ENCODE data around the gene ST8SIA2.
"Not testable (repeated sequence)": the region's sequence is repeated elsewhere in the genome, so short reads cannot be mapped to it uniquely, and the experiment has no call there.

ST8SIA2 gene

DNA sequence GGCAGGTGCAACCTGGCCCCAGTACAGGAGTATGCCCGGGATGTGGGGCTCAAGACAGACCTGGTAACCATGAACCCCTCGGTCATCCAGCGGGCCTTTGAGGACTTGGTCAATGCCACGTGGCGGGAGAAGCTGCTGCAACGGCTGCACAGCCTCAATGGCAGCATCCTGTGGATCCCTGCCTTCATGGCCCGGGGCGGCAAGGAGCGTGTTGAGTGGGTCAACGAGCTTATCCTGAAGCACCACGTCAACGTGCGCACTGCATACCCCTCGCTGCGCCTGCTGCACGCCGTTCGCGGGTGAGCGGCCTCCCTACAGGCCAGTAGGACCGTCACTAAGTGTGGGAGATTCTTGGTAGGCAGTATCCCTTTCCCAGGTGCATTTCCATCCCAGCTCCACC lies 51.0 kb downstream of the ST8SIA2 start:
- DNase-seq: no peak

DNA sequence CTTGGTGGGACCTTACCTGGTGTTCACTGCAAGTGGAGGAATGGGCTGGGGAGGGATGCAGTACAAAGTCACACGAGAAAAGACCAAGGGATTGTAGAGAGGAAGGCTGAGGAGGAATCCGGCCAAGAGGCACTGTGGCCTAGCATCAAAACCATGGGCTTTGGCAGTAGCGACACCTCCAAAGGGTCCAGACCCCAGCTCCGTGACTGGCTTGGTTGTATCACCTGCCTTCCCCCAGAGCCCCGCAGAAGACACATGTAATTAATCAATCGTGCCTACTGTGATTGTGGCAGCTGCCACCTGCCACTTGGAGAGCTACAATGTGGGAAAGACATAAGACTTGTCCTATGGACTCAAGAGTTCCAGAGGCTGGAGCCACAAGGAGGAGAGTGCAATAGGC lies 54.7 kb downstream of the ST8SIA2 start:
- DNase-seq: no peak

DNA sequence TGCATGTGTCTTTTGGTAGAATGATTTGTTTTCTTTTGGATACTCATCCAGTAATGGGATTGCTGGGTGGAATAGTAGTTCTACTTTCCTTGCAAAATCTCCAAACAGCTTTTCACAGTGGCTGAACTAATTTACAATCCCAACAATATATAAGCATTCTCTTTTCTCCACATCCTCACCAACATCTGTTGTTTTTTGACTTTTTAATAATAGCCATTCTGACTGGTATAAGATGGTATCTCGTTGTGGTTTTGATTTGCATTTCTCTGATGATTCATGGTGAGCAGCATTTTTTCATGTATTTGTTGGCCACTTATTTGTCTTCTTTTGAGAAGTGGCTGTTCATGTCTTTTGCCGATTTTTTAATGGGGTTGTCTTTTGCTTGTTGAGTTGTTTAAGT lies 55.8 kb downstream of the ST8SIA2 start:
- no peak for DNase-seq

- no peak for DNase-seq
These were observed 57.6 kb downstream of the ST8SIA2 start for GRCh38 chr15:92451225-92451825.

GRCh38 chr15:92452143-92452542 lies 58.5 kb downstream of the ST8SIA2 start:
- DNase-seq: no peak

GRCh38 chr15:92453607-92454006 lies 59.9 kb downstream of the ST8SIA2 start:
- no peak for DNase-seq

DNA sequence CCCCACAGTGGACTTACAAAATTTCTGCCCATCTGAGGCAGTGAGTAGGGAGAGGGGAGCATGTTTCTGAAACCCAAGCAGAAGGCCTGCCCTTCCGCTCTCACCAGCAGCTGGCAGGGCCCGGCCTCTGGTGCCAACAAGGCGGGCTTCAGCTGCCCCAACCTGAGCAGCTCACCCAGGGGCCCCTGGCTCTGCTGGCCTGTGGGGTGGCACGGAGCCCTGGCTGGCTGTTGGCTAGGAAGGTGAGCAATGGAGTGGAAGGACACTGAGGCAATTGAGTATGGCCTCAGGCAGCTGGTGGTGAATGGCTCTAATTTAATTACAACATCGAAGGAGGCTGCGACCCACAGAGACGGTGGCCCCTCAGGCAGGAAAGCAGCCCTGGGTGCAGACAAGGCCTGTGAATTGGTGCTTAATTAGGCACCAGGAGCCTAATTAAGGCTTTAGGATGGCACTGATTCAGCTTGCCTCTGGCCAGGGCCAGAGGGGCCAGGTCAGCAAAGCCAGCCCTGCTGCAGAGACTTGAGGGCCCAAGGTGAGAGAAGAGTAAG lies 60.9 kb downstream of the ST8SIA2 start:
- DNase-seq: no peak

- DNase-seq: no peak
These were observed 61.6 kb downstream of the ST8SIA2 start for GRCh38 chr15:92455271-92455670.

- no peak for DNase-seq
These were observed 63.9 kb downstream of the ST8SIA2 start for GRCh38 chr15:92457471-92458041.

DNA sequence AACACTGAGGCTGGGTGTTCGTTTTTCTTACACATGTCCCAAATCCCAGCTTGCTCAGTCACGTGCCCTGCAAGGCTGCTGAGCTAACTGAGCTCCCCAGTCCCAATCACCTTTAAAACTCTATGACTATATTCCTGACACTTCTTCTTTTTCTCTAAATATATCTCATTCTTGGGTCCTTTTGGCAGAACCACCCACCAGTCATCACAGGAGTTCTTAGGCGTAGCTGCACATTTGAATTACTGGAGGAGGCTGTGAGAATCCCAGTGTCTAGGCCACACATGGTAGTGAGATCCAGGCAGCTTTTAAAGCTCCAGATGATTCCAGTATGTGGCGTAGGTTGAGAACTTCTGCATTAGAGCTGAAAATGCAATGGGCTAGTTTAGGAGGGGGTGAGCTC lies 66.3 kb downstream of the ST8SIA2 start:
- DNase-seq: no peak

GRCh38 chr15:92462424-92463125 lies 68.9 kb downstream of the ST8SIA2 start:
- no peak for DNase-seq

DNA sequence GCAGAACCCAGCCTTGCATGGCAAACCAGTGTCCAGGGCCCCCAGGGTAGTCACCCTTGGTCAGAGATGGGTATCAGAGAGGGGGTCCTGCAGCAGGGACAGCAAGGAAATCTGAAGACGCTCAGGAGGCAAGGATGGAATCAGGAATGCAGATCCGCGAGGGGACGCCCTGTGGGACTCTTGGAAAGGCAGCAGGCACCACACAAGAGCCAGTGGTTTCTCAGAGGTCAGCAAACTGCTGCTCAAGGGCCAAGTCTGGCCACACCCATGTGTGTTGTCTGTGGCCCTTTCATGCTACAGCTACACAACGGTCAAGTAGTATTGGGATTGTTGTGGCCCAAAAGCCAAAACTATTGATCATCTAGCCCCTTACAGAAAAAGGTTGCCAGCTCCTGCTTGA lies 69.7 kb downstream of the ST8SIA2 start:
- no peak for DNase-seq

DNA sequence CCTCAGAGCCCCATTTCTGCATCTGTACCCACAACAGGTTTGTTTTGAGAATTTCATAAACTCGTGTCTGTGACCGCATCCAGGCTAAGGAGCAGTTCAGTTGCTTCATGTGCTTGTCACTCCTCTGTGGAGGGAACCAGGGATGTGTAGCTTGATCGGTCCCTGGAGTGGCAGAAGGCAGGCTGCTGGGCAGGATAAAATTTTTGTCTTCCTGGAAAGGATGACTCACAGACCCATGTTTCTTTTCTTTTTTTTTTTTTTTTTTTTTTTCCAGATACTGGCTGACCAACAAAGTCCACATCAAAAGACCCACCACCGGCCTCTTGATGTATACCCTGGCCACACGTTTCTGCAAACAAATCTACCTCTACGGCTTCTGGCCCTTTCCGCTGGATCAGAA lies 70.1 kb downstream of the ST8SIA2 start:
- DNase-seq: no peak

GRCh38 chr15:92466834-92467233 lies 73.2 kb downstream of the ST8SIA2 start:
- DNase-seq: no peak

- DNase-seq: no peak
These were observed 73.6 kb downstream of the ST8SIA2 start for GRCh38 chr15:92467245-92467644.

GRCh38 chr15:92468991-92469390 lies 75.3 kb downstream of the ST8SIA2 start:
- DNase-seq: no peak

GRCh38 chr15:92471288-92471687 lies 77.6 kb downstream of the ST8SIA2 start:
- no peak for DNase-seq

DNA sequence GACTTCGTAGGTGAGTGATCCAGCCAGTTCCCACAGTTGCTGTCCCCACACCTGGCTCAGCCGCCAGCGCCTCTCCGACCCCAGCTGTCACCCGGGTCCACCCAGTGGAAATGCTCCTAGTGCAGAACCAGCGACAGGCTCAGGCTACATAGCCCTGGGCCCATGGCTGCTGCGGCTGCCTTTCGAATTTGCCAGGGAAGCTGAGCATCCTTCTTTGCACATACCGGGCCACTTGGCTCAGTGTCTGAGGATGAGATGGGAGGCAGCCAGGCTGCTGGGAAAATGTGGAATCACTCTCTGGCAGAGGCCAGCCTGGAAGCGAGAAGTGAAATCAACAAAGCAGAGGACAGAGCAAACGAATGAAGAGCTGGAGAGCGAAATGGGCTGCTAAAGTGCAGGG lies 80.1 kb downstream of the ST8SIA2 start:
- DNase-seq: no peak

GRCh38 chr15:92479730-92480129 lies 86.0 kb downstream of the ST8SIA2 start:
- not testable (repeated sequence) for DNase-seq

DNA sequence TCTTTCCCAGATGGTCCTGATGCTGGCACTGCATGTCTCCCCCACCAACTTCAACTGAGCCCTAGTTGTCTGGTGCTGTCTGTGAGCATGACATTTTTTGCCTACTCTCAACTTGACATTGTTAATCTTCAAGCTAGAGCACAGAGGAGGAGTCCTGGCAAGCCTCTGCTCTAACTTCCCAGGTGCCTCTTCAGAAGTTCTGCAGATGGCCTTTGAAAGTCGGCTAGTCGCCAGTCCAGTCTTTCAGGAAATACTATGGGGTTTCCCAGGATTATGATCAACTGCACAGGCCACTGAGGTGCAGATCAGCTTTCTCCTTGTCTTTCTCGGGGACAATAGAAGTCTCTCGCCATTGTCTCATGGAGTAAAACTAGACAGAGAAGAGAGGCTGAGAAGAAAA lies 86.7 kb downstream of the ST8SIA2 start:
- DNase-seq: no peak

- DNase-seq: no peak
These were observed 91.8 kb downstream of the ST8SIA2 start for GRCh38 chr15:92485441-92485840.

GRCh38 chr15:92492551-92493115 lies 99.0 kb downstream of the ST8SIA2 start:
- DNase-seq: no peak

GRCh38 chr15:92494806-92495336 lies 101.2 kb downstream of the ST8SIA2 start:
- no peak for DNase-seq

DNA sequence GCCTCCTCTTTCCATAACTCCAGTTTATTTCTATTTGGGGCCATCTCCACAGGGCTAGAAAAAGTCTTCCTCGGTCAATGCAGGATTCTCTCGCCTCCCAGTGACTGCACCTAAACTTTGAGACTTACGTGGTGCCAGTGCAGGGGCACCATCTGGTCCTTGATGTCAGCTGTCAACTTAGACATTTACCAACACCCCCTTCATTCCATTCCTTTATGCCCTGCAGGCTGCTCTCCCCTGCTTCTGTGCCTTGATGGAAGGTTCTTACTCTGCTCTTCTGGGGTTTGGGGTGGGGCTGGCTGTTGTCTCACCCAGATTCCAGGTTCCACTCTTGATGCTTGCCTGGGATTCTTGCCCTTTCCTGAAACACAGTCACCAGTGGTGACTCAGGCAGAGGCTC lies 101.8 kb downstream of the ST8SIA2 start:
- DNase-seq: no peak
